ENCODE results near the gene FOLH1.
"Not testable (repeated sequence)": the region's sequence is repeated elsewhere in the genome, so short reads cannot be mapped to it uniquely, and the experiment has no call there.

DNA sequence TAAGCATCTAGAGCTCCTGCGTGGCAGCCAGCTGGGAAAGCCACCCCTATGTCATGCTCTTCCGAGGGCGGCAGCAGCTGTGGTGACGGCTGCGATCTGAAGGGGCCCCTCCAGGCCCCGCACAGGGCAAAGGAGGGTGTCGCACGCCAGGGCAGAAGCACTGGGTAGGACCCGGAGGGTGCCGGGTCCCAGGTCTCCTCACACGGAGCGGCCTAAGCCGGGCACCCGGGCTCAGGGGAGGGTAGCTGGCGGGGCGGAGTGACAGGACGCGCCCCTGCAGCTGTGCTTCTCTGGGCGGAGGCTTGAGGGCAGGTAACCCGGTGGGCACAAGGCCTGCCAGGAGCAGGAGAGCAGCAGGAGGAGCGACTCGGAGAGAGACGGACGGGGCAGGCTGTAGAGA is 106.0 kb downstream of the FOLH1 start:
- TF ChIP-seq, protein P1, sequence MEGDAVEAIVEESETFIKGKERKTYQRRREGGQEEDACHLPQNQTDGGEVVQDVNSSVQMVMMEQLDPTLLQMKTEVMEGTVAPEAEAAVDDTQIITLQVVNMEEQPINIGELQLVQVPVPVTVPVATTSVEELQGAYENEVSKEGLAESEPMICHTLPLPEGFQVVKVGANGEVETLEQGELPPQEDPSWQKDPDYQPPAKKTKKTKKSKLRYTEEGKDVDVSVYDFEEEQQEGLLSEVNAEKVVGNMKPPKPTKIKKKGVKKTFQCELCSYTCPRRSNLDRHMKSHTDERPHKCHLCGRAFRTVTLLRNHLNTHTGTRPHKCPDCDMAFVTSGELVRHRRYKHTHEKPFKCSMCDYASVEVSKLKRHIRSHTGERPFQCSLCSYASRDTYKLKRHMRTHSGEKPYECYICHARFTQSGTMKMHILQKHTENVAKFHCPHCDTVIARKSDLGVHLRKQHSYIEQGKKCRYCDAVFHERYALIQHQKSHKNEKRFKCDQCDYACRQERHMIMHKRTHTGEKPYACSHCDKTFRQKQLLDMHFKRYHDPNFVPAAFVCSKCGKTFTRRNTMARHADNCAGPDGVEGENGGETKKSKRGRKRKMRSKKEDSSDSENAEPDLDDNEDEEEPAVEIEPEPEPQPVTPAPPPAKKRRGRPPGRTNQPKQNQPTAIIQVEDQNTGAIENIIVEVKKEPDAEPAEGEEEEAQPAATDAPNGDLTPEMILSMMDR (conservative IDR thresholded peaks at IDR 0.05 in 1 of 2, IDR thresholded peaks at IDR 0.05 in 1 of 2; ENCODE audit: extremely low read depth in 1 of 2, insufficient read depth in 1 of 2, low read depth in 1 of 2, low read length in 2 of 2): not testable (repeated sequence)
- TF ChIP-seq EZH2 (IDR thresholded peaks at IDR 0.05; ENCODE audit: borderline replicate concordance, low read length): not testable (repeated sequence)

All from mammary epithelial cell (primary cell).